Right lobe of liver (tissue), 6 donors: ENCODE data around the gene AMOTL2. TPM values are rescaled to one million over a fixed set of nuclear protein-coding genes. Genes with fewer than 3 reads are reported as not detected.

ENCODE experiments used
- ATAC-seq, 4 donors: fragments of 200-7000 bp; cut with Tn5 transposase; one replicate each; pipeline ENCODE4 v1.9.1; 2020; ENCODE audit warnings: mild to moderate bottlenecking in 4 of 4, moderate library complexity in 4 of 4
- DNase-seq, 3 donors: peaks; one replicate each; pipeline ENCODE4 v3.0.0-alpha.2; 2020
- H3K27ac ChIP-seq, 3 donors: fragments of 200-600 bp; one replicate each; pipeline ENCODE4 v1.8.0; 2022
- H3K27me3 ChIP-seq, 2 donors: fragments of 200-600 bp; one replicate each; pipeline ENCODE4 v1.8.0; 2022
- H3K36me3 ChIP-seq, 4 donors: fragments of 200-600 bp; sonication (generic) in 1 of 4; one replicate each; pipeline versions ENCODE4 v1.5.1 to v1.8.0; 2017 to 2022; ENCODE audit warnings: control low read depth in 1 of 4
- H3K4me1 ChIP-seq, 4 donors: fragments of 200-600 bp; sonication (generic) in 1 of 4; one replicate each; pipeline versions ENCODE4 v1.5.1 to v1.8.0; 2017 to 2022; ENCODE audit warnings: control low read depth in 1 of 4
- H3K4me3 ChIP-seq, 3 donors: fragments of 200-600 bp; one replicate each; pipeline ENCODE4 v1.8.0; 2022
- H3K9me3 ChIP-seq, 4 donors: fragments of 200-600 bp; sonication (generic) in 1 of 4; one replicate each; pipeline versions ENCODE4 v1.5.1 to v1.8.0; 2017 to 2022; ENCODE audit warnings: control low read depth in 1 of 4
- CTCF ChIP-seq, 4 donors: fragments of 200-600 bp in 3 of 4; fragments of 450-650 bp in 1 of 4; IDR thresholded peaks; one replicate each; pipeline versions ENCODE4 v1.5.1 to v1.8.0; 2016 to 2022; ENCODE audit warnings: antibody characterized with exemption in 4 of 4, mild to moderate bottlenecking in 2 of 4
- POLR2A ChIP-seq: fragments of 450-650 bp; IDR thresholded peaks from one replicate; pipeline ENCODE4 v1.6.1; 2017; ENCODE audit warnings: antibody characterized with exemption, mild to moderate bottlenecking
- WGBS: methylation state at CpG from one replicate; pipeline ENCODE4 v1.1.6; 2018; ENCODE audit warnings: low coverage, low lambda C conversion rate; ENCODE audit not compliant: insufficient coverage; ENCODE audit errors: missing lambda C conversion rate; 5-methylcytosine and 5-hydroxymethylcytosine counted together
- intact Hi-C, 2 donors: fragments of 100-400 bp; cut with DNase I; formaldehyde crosslinking; loops; one replicate each; pipeline versions ENCODE4 v1.11.2 to v1.14.1; 2022
- total RNA-seq, 6 experiments: library from RNA; depleted of rRNA in 2 of 6; stranded (reverse); fragments of >200 nt in 2 of 6; fragmentation: NEBNext Ultra II Directional in 3 of 6; extraction: Animal tissue kit (Norgen Biotek cat#: 25700) in 3 of 6; gene quantifications; one replicate each; pipeline versions ENCODE4 v1.1.0 to v1.2.4, GENCODE V29; 2016 to 2023
- donor health status: DM: no; HTN: yes; CAD: no.
- donor health status: DM: no; HTN: no; CAD: no.
- donor health status: DM: no; HTN: no; CAD: no.
- donor health status: DM: no; HTN: yes; CAD: no.
- donor health status: DM: no; HTN: yes; CAD: no.

The AMOTL2 gene
- total RNA-seq, 6 experiments from 2014 or later, result 18.0 to 33.3 (median 21.8) TPM

DNA sequence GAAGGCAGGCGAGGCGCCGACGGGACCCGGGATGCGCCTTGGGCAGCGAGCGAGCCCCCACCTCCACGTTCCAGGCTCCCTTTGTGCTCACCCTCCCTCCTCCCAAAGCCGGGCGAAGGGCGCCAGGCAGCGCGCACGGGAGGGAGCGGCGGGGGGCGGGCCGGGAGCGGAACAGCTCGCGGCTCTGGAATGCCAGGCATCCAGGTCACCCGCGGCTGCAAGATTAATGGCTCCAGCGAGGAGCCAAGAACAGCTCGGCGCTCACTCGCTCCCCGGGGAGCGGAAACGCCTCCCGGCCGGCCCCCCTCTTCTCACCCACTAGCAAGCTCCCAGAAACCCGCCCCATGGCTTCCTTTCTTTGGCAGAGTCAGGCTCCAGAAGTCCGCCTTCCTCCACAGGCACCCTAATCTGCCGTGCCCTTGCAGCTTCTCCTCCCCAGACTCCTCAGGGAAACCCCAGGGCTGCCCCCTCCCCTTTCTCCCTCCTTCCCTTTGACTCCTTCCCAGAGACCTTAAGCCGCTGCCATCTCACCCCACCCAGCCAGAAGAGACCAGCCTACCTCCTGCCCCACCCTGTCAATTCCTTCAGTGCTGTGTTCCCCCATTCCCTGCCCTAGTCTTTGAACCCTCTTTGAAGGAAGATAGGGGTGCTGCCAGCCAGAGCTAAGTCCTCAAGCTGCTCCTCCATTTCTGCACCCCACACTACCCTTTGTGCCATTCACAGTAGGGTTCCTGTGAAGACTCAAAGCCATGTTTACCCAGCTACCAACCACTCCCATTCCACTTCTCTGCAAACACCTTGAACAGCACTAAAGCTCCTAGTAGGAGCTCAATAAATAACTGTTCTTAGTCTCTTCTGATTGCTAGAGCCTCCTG, 9.9 kb downstream of the AMOTL2 start:
- DNase-seq (peak; percentile 82 to 88 (median 84)), ATAC-seq (peak; percentile 84 to 91 (median 87))
- H3K4me1 ChIP-seq, result peaks cover 0 to 48% (median 20%) of the 10 kb centered on the region in 4 donors
- H3K27me3 ChIP-seq, result no peaks in the 10 kb centered on the region
- peak overlapping the region; percentile 51 to 59 (median 53) for H3K27ac ChIP-seq
- H3K9me3 ChIP-seq, result no peaks in the 10 kb centered on the region
- no peak for TF ChIP-seq CTCF (IDR thresholded peaks at IDR 0.05)
- TF ChIP-seq POLR2A, result no peak
- H3K36me3 ChIP-seq, result peaks cover 5 to 80% (median 49%) of the 10 kb centered on the region in 4 donors
- no peak overlapping the region for H3K4me3 ChIP-seq
- 25% methylated on average over 2 of the region's 37 CpGs for WGBS
- intact Hi-C loops, result loop anchor here in 1 of 2 donors (5.0 kb wide), 1 partner anchor 42 kb away; no protein-coding TSS in a partner anchor

- Histone ChIP-seq H3K9me3 (no peaks in the 10 kb centered on the region), H3K4me1 (peaks cover 0 to 41% (median 17%) of the 10 kb centered on the region in 4 donors), H3K4me3 (no peak overlapping the region), H3K27ac (peak overlapping the region; percentile 51 to 59 (median 53)), H3K27me3 (no peaks in the 10 kb centered on the region), H3K36me3 (peaks cover 5 to 80% (median 52%) of the 10 kb centered on the region in 4 donors)
- DNase-seq, result peak in 1 of 3 donors; percentile 30
- no CpG with 5 or more reads among the region's 3 CpGs for WGBS
- intact Hi-C loops, result loop anchor here in 1 of 2 donors (5.0 kb wide), 1 partner anchor 41 kb away; no protein-coding TSS in a partner anchor
- TF ChIP-seq POLR2A (no peak), CTCF (IDR thresholded peaks at IDR 0.05) (no peak)
- no peak for ATAC-seq
Measured at GRCh38 chr3:134363381-134363755, 10.9 kb downstream of the AMOTL2 start.

DNA sequence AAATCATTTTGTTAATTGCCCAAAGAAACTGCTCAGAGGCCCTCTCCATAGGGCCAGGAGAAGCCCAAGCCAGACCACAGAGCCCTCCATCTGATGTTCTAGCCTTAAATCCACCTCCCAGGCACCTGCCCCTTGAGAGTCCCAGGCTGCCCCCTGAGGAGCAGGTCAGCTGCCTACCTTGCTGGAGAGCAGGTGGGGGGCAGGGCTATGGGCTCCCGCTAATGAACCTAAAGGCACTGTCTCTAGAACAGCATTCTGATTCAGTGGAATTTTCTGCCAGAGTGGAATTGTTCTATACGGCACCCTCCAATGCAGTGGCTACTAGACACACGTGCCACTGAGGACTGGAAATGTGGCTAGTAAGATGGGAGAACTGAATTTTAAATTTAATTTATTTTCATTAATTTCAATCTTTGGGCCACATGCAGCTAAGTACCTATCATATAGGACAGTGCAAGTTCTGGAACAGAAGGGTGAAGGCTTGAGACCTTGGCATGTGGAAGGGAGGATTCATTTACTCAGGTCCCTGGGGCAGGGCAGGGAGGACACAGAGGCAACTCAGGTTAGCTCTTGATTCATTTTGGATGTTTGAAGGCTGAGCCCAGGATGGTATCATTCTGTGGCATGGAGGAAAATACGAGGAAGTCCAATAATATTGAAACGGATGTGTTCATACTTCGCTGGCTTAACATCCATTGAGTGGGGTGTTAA, 11.4 kb downstream of the AMOTL2 start:
- Histone ChIP-seq H3K4me3 (no peak overlapping the region), H3K27me3 (no peaks in the 10 kb centered on the region), H3K9me3 (no peaks in the 10 kb centered on the region), H3K4me1 (peaks cover 0 to 41% (median 17%) of the 10 kb centered on the region in 4 donors), H3K27ac (peak overlapping the region in 2 of 3 donors; percentile 24 to 59), H3K36me3 (peaks cover 5 to 83% (median 52%) of the 10 kb centered on the region in 4 donors)
- intact Hi-C loops, result loop anchor here in 1 of 2 donors (5.0 kb wide), 1 partner anchor 41 kb away; no protein-coding TSS in a partner anchor
- TF ChIP-seq POLR2A, result no peak
- TF ChIP-seq CTCF (IDR thresholded peaks at IDR 0.05), result no peak
- 78% methylated on average over 4 of the region's 6 CpGs for whole genome bisulfite sequencing
- DNase-seq (peak in 1 of 3 donors; percentile 30), ATAC-seq (no peak)

DNA sequence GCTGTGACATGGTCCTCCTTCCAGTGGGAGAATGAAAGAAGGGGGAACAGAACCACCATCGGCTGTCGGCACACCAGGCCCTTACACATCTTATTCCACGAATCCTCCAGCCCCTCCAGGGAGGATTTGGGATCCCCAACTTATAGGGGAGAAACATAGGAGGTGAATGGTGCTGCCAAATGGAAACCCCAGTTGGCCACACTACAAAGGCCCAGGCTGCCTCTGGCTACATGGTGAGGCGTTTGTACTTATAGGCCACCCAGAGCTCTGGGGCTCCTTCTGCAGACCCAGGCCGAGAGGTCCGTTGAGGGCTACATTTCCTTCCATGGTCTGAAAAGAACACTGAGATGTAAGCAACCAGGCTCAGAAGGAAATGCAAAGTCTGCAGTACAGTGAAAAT, 12.0 kb downstream of the AMOTL2 start:
- ATAC-seq (no peak), DNase-seq (peak in 1 of 3 donors; percentile 20)
- 77% methylated on average over 4 of the region's 6 CpGs for WGBS
- no peaks in the 10 kb centered on the region for H3K9me3 ChIP-seq
- peaks cover 0 to 41% (median 17%) of the 10 kb centered on the region in 4 donors for H3K4me1 ChIP-seq
- TF ChIP-seq POLR2A (no peak), CTCF (IDR thresholded peaks at IDR 0.05) (no peak)
- no peaks in the 10 kb centered on the region for H3K27me3 ChIP-seq
- no peak overlapping the region for H3K4me3 ChIP-seq
- peaks cover 5 to 84% (median 51%) of the 10 kb centered on the region in 4 donors for H3K36me3 ChIP-seq
- H3K27ac ChIP-seq, result peak overlapping the region in 1 of 3 donors; percentile 24
- intact Hi-C loops, result loop anchor here in 1 of 2 donors (5.0 kb wide), 1 partner anchor 40 kb away; no protein-coding TSS in a partner anchor
